Placental pericyte (primary cell): ENCODE data around the gene TMEM33. TPM values are rescaled to one million over a fixed set of nuclear protein-coding genes. Genes with fewer than 3 reads are reported as not detected.

ENCODE experiments used
- small RNA-seq: library from RNA; depleted of rRNA; stranded (forward); fragments of <200 nt; gene quantifications from one replicate; pipeline ENCODE3, GENCODE V24; 2012; ENCODE audit warnings: low replicate concordance
- total RNA-seq: library from RNA; depleted of rRNA; stranded (reverse); fragments of >200 nt; gene quantifications from 2 replicates; pipeline ENCODE4 v1.2.3, GENCODE V29; 2012

Gene TMEM33, protein sequence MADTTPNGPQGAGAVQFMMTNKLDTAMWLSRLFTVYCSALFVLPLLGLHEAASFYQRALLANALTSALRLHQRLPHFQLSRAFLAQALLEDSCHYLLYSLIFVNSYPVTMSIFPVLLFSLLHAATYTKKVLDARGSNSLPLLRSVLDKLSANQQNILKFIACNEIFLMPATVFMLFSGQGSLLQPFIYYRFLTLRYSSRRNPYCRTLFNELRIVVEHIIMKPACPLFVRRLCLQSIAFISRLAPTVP
- total RNA-seq = 79.7 and 89.0 TPM in 2 replicates

DNA sequence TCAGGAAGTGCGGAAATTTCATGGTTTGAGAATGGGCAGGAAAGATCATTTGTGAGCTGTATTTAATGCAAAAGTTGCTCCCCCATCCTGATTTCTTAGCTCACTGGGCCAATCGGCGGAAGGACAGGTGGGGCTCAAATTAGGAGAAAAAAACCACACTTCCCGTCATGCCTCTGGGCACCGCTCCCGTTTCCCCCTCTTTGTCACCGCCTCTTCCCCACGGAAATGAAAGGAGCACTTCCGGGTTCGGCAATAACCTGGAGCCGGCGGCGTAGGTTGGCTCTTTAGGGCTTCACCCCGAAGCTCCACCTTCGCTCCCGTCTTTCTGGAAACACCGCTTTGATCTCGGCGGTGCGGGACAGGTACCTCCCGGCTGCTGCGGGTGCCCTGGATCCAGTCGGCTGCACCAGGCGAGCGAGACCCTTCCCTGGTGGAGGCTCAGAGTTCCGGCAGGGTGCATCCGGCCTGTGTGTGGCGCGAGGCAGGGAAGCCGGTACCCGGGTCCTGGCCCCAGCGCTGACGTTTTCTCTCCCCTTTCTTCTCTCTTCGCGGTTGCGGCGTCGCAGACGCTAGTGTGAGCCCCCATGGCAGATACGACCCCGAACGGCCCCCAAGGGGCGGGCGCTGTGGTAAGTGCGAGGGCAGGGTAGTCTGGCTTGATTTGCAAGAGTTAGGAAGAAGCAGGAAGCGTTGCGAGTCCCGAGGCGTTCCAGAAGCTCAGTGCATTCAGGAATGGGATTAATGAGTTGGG lies at the start of gene TMEM33:
TMEM33 (plus strand) TSS at position 529 of the 751 bp plus-strand sequence; CDS start at position 585, 56 bp downstream.

DNA sequence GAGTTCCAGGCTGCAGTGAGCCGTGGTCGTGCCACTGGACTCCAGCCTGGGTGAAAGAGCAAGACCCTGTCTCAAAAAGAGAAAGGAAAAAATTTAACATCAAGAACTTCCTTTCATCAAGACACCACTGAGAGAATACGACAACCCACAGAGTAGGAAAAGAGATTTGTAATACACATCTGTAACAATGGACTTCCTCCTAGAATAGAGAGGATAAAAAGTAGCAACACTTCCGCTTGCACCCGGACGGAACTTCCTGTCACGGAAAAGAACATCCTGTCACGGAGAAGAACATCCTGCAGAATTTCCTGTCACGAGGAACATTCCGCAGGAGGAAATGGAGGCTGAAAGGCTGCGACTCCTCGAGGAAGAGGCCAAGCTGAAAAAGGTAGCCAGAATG lies 46.2 kb downstream of the TMEM33 start, which contains the start of gene DCAF4L1:
DCAF4L1 (plus strand) TSS at position 301 of the 400 bp plus-strand sequence; CDS start at position 338, 37 bp downstream.

DNA sequence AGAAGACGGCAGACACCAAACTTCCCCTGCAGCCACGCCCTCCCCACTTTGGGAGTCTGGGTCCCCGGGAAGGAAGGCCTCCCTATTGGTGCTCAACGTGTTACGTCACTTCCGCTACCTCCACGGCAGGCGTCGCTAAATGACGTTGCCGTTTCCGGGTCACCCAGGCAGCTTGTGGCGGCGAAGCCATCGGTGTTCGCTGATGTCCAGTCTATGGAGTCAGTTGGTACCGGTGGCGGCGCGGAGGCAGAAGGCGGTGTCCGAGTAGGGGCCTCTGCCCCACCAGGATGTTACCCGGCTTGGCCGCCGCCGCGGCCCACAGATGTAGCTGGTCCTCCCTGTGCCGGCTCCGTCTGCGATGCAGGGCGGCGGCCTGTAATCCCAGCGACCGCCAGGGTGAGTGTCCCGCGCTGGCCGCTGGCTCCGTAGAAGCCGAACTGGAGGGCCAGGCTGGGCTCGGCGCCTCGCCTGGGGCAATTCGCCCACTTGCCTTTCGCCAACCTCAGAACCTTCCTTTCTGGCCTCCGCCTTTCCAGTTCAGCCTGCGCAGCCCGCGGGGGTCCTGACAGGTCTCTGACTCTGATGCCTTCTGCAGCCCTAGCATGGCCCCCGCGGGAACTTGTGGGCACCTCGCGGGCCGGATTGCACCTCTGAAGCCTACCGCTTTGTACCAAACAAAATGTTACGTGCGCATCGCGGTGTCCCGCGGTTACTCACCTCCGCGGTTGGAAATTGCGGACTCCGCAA lies 55.3 kb downstream of the TMEM33 start, which contains the start of gene SLC30A9:
SLC30A9 (plus strand) TSS at position 166 of the 747 bp plus-strand sequence; CDS start at position 288, 122 bp downstream.

Small RNA genes within 50 kb of the gene (small RNA-seq; reads per million reads assigned to genes)
- not detected for gene AC108210.2

Other genes starting within 250 kb of the TMEM33 start
- not detected in 2 replicates for gene PHOX2B, start 186.7 kb upstream of the TMEM33 start, total RNA-seq
- under 0.01 TPM in 2 replicates for gene DCAF4L1, start 46.3 kb downstream of the TMEM33 start, total RNA-seq
- gene SLC30A9, start 55.1 kb downstream of the TMEM33 start, total RNA-seq = 57.3 and 74.0 TPM in 2 replicates
- not detected in 2 replicates for gene BEND4, start 217.2 kb downstream of the TMEM33 start, total RNA-seq